ACC112 (cell line): ENCODE results near the gene TEX51.

Source experiments
- H2AFZ ChIP-seq: fragments of 200-600 bp; sonication (generic); one replicate; pipeline ENCODE4 v1.6.0; 2017; ENCODE audit warnings: antibody characterized with exemption, low read length; ENCODE audit not compliant: unreplicated experiment
- H3K27ac ChIP-seq: fragments of 200-600 bp; sonication (generic); 2 replicates; pipeline ENCODE4 v1.5.1; 2014; ENCODE audit warnings: low read depth, mild to moderate bottlenecking, antibody characterized with exemption, low read length, moderate library complexity
- H3K27me3 ChIP-seq: fragments of 200-600 bp; sonication (generic); 2 replicates; pipeline ENCODE4 v1.6.1; 2014; ENCODE audit warnings: mild to moderate bottlenecking, antibody characterized with exemption, low read length, moderate library complexity, mixed read lengths; ENCODE audit not compliant: insufficient read depth
- H3K36me3 ChIP-seq: fragments of 200-600 bp; sonication (generic); 2 replicates; pipeline ENCODE4 v1.6.1; 2016; ENCODE audit warnings: mild to moderate bottlenecking, antibody characterized with exemption, low read length, moderate library complexity, mixed read lengths; ENCODE audit not compliant: insufficient read depth
- H3K4me1 ChIP-seq: fragments of 200-600 bp; sonication (generic); one replicate; pipeline ENCODE4 v1.6.1; 2016; ENCODE audit warnings: low read length, mixed read lengths; ENCODE audit not compliant: insufficient read depth, unreplicated experiment, control insufficient read depth
- H3K4me3 ChIP-seq: fragments of 200-600 bp; sonication (generic); 2 replicates; pipeline ENCODE4 v1.5.1; 2014; ENCODE audit warnings: mild to moderate bottlenecking, low read depth, low read length
- H3K79me2 ChIP-seq: fragments of 200-600 bp; sonication (generic); one replicate; pipeline ENCODE4 v1.6.0; 2016; ENCODE audit warnings: low read length; ENCODE audit not compliant: control insufficient read depth, unreplicated experiment, insufficient read depth

Gene TEX51

DNA sequence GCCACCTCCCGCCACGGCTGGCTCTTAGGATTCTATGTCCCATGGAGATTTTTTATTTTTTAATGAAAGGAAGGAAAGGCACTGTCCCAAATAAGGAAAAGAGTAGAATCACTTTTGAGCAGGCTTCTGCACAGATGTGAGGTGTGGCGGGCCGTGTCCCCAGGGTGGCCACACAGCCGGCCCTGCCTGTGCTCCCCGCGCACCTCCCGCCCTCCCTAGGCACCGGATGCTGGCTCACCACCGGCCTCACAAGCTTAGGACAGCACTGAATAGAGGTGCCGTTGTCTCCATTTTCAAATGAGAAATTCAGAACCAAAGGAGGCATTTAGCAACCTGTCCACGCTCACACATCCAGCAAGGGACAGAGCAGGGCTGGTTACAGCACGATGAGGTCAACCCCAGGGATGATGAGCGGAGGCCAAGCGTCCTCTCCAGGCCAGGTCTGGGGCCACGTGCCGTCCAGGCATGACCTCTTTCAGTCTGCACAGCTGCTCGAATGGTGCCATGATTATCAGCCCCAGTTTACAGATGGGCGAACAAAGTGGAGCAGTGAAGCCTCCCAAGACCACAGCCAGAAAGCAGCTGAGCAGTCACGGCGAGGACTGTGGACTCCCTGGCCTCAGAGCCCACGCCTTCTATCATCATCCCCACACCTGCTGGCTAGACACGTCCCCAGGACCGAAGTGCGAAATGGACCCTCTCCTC is 20.7 kb upstream of the TEX51 start:
- H3K27ac ChIP-seq: no peak overlapping the region
- no peak overlapping the region for H3K4me3 ChIP-seq
- no peaks in the 10 kb centered on the region for H3K36me3 ChIP-seq
- H3K4me1 ChIP-seq: no peaks in the 10 kb centered on the region
- H3K79me2 ChIP-seq: no peaks in the 10 kb centered on the region
- H3K27me3 ChIP-seq: peaks cover 8% of the 10 kb centered on the region; the same call in 1 of the 2 replicates
- no peak overlapping the region for H2AFZ ChIP-seq

- H3K4me1 ChIP-seq: no peaks in the 10 kb centered on the region
- peaks cover 8% of the 10 kb centered on the region; the same call in 1 of the 2 replicates for H3K27me3 ChIP-seq
- no peaks in the 10 kb centered on the region for H3K36me3 ChIP-seq
- no peak overlapping the region for H3K4me3 ChIP-seq
- no peak overlapping the region for H3K27ac ChIP-seq
- no peak overlapping the region for H2AFZ ChIP-seq
- no peaks in the 10 kb centered on the region for H3K79me2 ChIP-seq
These were observed 20.1 kb upstream of the TEX51 start for GRCh38 chr2:126878601-126879000.

GRCh38 chr2:126879348-126880298 is 19.1 kb upstream of the TEX51 start:
- Histone ChIP-seq H2AFZ (no peak overlapping the region), H3K36me3 (no peaks in the 10 kb centered on the region), H3K27ac (no peak overlapping the region), H3K27me3 (peaks cover 8% of the 10 kb centered on the region; the same call in 1 of the 2 replicates), H3K4me1 (no peaks in the 10 kb centered on the region), H3K79me2 (no peaks in the 10 kb centered on the region), H3K4me3 (no peak overlapping the region)

GRCh38 chr2:126880324-126880723 is 18.4 kb upstream of the TEX51 start:
- H2AFZ ChIP-seq: no peak overlapping the region
- peaks cover 8% of the 10 kb centered on the region for H3K27me3 ChIP-seq
- no peaks in the 10 kb centered on the region for H3K36me3 ChIP-seq
- no peaks in the 10 kb centered on the region for H3K4me1 ChIP-seq
- no peak overlapping the region for H3K27ac ChIP-seq
- no peaks in the 10 kb centered on the region for H3K79me2 ChIP-seq
- no peak overlapping the region for H3K4me3 ChIP-seq

DNA sequence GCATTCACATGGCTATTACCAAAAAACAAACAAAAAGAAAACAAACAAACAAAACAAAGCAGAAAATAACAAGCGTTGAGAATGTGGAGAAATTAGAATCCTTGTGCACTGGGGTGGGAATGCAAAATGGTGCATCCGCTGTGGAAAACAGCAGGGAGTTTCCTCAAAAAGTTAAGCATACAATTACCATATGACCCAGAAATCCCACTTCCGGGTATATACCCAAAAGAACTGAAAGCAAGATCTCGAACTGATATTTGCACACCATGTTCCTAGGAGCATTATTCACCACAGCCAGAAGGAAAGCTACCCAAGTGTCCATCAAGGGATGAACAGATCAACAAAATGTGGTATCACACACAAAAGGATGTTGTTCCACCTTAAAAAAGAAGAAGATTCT is 17.9 kb upstream of the TEX51 start:
- Histone ChIP-seq H3K4me1 (no peaks in the 10 kb centered on the region), H3K36me3 (no peaks in the 10 kb centered on the region), H3K27ac (no peak overlapping the region), H3K4me3 (no peak overlapping the region), H3K27me3 (peaks cover 8% of the 10 kb centered on the region), H2AFZ (no peak overlapping the region), H3K79me2 (no peaks in the 10 kb centered on the region)

- no peaks in the 10 kb centered on the region for H3K4me1 ChIP-seq
- peaks cover 10% of the 10 kb centered on the region for H3K27me3 ChIP-seq
- H3K36me3 ChIP-seq: no peaks in the 10 kb centered on the region
- H3K4me3 ChIP-seq: no peak overlapping the region
- no peak overlapping the region for H2AFZ ChIP-seq
- H3K79me2 ChIP-seq: no peaks in the 10 kb centered on the region
- no peak overlapping the region for H3K27ac ChIP-seq
These were observed 17.1 kb upstream of the TEX51 start for GRCh38 chr2:126881591-126881990.

DNA sequence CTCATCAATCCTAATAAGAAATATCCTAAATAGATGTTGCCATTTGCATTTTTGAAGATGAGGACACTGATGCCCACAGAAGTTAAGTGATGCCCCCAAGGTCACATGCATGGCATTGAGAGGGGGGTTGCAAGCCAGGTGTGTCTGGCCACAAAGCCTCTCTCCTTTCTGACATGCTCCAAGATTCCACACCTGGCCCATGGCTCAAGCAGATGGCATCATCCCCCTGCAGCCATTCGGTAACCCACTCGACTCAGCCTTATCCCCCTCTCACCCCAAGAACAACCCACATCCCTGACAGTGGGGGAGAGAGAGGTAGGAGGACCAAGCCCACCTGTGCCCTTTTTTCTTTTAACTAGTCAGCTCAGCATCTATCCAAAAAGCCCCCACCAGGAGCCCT is 16.5 kb upstream of the TEX51 start:
- no peak overlapping the region for H3K27ac ChIP-seq
- no peaks in the 10 kb centered on the region for H3K36me3 ChIP-seq
- peaks cover 10% of the 10 kb centered on the region for H3K27me3 ChIP-seq
- no peak overlapping the region for H3K4me3 ChIP-seq
- H2AFZ ChIP-seq: no peak overlapping the region
- H3K4me1 ChIP-seq: no peaks in the 10 kb centered on the region
- H3K79me2 ChIP-seq: no peaks in the 10 kb centered on the region

GRCh38 chr2:126882736-126883665 is 15.7 kb upstream of the TEX51 start:
- Histone ChIP-seq H3K4me1 (no peaks in the 10 kb centered on the region), H3K27me3 (peaks cover 10% of the 10 kb centered on the region), H2AFZ (no peak overlapping the region), H3K27ac (no peak overlapping the region), H3K79me2 (no peaks in the 10 kb centered on the region), H3K4me3 (no peak overlapping the region), H3K36me3 (no peaks in the 10 kb centered on the region)

- no peak overlapping the region for H3K27ac ChIP-seq
- no peaks in the 10 kb centered on the region for H3K79me2 ChIP-seq
- peaks cover 14% of the 10 kb centered on the region for H3K27me3 ChIP-seq
- no peaks in the 10 kb centered on the region for H3K4me1 ChIP-seq
- H2AFZ ChIP-seq: no peak overlapping the region
- H3K4me3 ChIP-seq: no peak overlapping the region
- H3K36me3 ChIP-seq: no peaks in the 10 kb centered on the region
These were observed 15.0 kb upstream of the TEX51 start for GRCh38 chr2:126883666-126884040.
